SK-N-SH (cell line): ENCODE measurements around the gene PCDHGA5. TPM values are rescaled to one million over a fixed set of nuclear protein-coding genes. Genes with fewer than 3 reads are reported as not detected.

Source experiments
- CTCF ChIA-PET: fragments of 300-600, 350-600 bp; formaldehyde crosslinking; extraction: SDS; loops from one replicate; lab custom pipeline; 2021; lab: Yijun Ruan, JAX
- POLR2A ChIA-PET: fragments of 350-600 bp; sonication (Branson Sonifier 250); formaldehyde crosslinking; extraction: SDS; loops from one replicate; lab custom pipeline; 2020; ENCODE audit warnings: antibody characterized with exemption, inconsistent platforms; lab: Yijun Ruan, JAX
- DNase-seq: peaks from one replicate; pipeline ENCODE4 v3.0.0; 2012
- H2AFZ ChIP-seq: fragments of 200-600 bp; sonication (generic); 2 replicates; pipeline ENCODE4 v1.8.1; 2016; ENCODE audit warnings: antibody characterized with exemption, mild to moderate bottlenecking, low read depth
- H3F3A ChIP-seq: fragments of 200-600 bp; sonication (generic); replicated peaks from 2 replicates; pipeline ENCODE3; 2016; ENCODE audit warnings: antibody characterized with exemption, mild to moderate bottlenecking; ENCODE audit not compliant: insufficient read depth
- H3K27ac ChIP-seq, 2 experiments: fragments of 200-500 bp in 1 of 2; fragments of 200-600 bp in 1 of 2; sonication (Bioruptor generic) in 1 of 2; sonication (generic), shearing (Covaris generic) in 1 of 2; 2 replicates each; pipeline versions ENCODE4 v1.5.1 to v1.6.1; 2014 to 2016; ENCODE audit warnings: low read depth in 2 of 2, inconsistent platforms in 1 of 2, low read length in 1 of 2, mild to moderate bottlenecking in 1 of 2, mixed read lengths in 1 of 2
- H3K27me3 ChIP-seq: fragments of 200-600 bp; sonication (generic), shearing (Covaris generic); 2 replicates; pipeline ENCODE4 v1.6.1; 2016; ENCODE audit warnings: mixed run types; ENCODE audit not compliant: insufficient read depth
- H3K36me3 ChIP-seq, 2 experiments: fragments of 200-500 bp in 1 of 2; fragments of 200-600 bp in 1 of 2; sonication (Bioruptor generic) in 1 of 2; sonication (generic) in 1 of 2; replicated peaks in 1 of 2; 2 replicates each; pipeline versions ENCODE3 to v1.5.1; 2014 to 2016; ENCODE audit warnings: low read length in 1 of 2, mild to moderate bottlenecking in 1 of 2; ENCODE audit not compliant: insufficient read depth in 2 of 2, control insufficient read depth in 1 of 2
- H3K4me1 ChIP-seq, 2 experiments: fragments of 200-500 bp in 1 of 2; fragments of 200-600 bp in 1 of 2; sonication (Bioruptor generic) in 1 of 2; sonication (generic), shearing (Covaris generic) in 1 of 2; 2 replicates each; pipeline versions ENCODE4 v1.5.1 to v1.6.1; 2014 to 2016; ENCODE audit warnings: low read depth in 1 of 2, low read length in 1 of 2, mixed run types in 1 of 2; ENCODE audit not compliant: insufficient read depth in 2 of 2, control insufficient read depth in 1 of 2
- H3K4me2 ChIP-seq: fragments of 200-600 bp; sonication (generic), shearing (Covaris generic); 2 replicates; pipeline ENCODE4 v1.6.1; 2017; ENCODE audit warnings: mixed run types
- H3K4me3 ChIP-seq, 2 experiments: fragments of 200-500 bp in 1 of 2; fragments of 200-600 bp in 1 of 2; sonication (Bioruptor generic) in 1 of 2; sonication (generic), shearing (Covaris generic) in 1 of 2; 2 replicates each; pipeline versions ENCODE4 v1.5.1 to v1.8.1; 2014 to 2016; ENCODE audit warnings: low read depth in 2 of 2, inconsistent platforms in 1 of 2, low read length in 1 of 2, mild to moderate bottlenecking in 1 of 2, mixed read lengths in 1 of 2, moderate library complexity in 1 of 2
- H3K79me2 ChIP-seq: fragments of 200-600 bp; sonication (generic); 2 replicates; pipeline ENCODE4 v1.8.1; 2017; ENCODE audit warnings: mild to moderate bottlenecking; ENCODE audit not compliant: insufficient read depth
- H3K9ac ChIP-seq: fragments of 200-600 bp; sonication (generic); 2 replicates; pipeline ENCODE4 v1.6.1; 2017; ENCODE audit warnings: mixed run types
- H3K9me2 ChIP-seq: fragments of 200-600 bp; sonication (generic); 2 replicates; pipeline ENCODE4 v1.6.1; 2017; ENCODE audit warnings: mixed run types
- H3K9me3 ChIP-seq: fragments of 200-600 bp; sonication (generic); 2 replicates; pipeline ENCODE4 v1.6.1; 2017; ENCODE audit warnings: mixed run types, mild to moderate bottlenecking, moderate library complexity
- H4K20me1 ChIP-seq: fragments of 200-600 bp; sonication (generic); 2 replicates; pipeline ENCODE4 v1.6.1; 2017; ENCODE audit warnings: mild to moderate bottlenecking, mixed run types; ENCODE audit not compliant: insufficient read depth
- EP300 ChIP-seq, 2 experiments: IDR thresholded peaks; 2 replicates each; pipeline versions ENCODE4 v1.4.0 to v1.6.1; 2012; ENCODE audit warnings: borderline replicate concordance in 1 of 2, low read depth in 1 of 2, low read length in 1 of 2
- FOSL2 ChIP-seq: IDR thresholded peaks from 2 replicates; pipeline ENCODE4 v1.4.0; 2012; ENCODE audit warnings: low read depth, mild to moderate bottlenecking, moderate library complexity, borderline replicate concordance
- FOXM1 ChIP-seq: IDR thresholded peaks from 2 replicates; pipeline ENCODE4 v1.4.0; 2012; ENCODE audit warnings: low read depth, mild to moderate bottlenecking
- GATA2 ChIP-seq: sonication (generic); formaldehyde crosslinking; IDR thresholded peaks from 2 replicates; pipeline ENCODE4 v1.5.0; 2020; ENCODE audit warnings: mild to moderate bottlenecking, missing genetic modification reagents
- NRF1 ChIP-seq: IDR thresholded peaks from 2 replicates; pipeline ENCODE4 v1.6.1; 2012; ENCODE audit warnings: low read depth, mild to moderate bottlenecking, low read length
- POLR2AphosphoS5 ChIP-seq: IDR thresholded peaks from 2 replicates; pipeline ENCODE4 v1.6.1; 2012; ENCODE audit warnings: low read depth, low read length
- RAD21 ChIP-seq: IDR thresholded peaks from 2 replicates; pipeline ENCODE4 v1.6.1; 2012; ENCODE audit warnings: mild to moderate bottlenecking, low read length
- RFX5 ChIP-seq: IDR thresholded peaks from 2 replicates; pipeline ENCODE4 v1.6.1; 2012; ENCODE audit warnings: mild to moderate bottlenecking, improper control_type of control experiment, low read length
- RXRA ChIP-seq: IDR thresholded peaks from 2 replicates; pipeline ENCODE4 v1.4.0; 2012; ENCODE audit warnings: low read depth, mild to moderate bottlenecking, borderline replicate concordance
- SIN3A ChIP-seq: IDR thresholded peaks from 2 replicates; pipeline ENCODE4 v1.6.1; 2012; ENCODE audit warnings: low read depth, mild to moderate bottlenecking, low read length, moderate library complexity, borderline replicate concordance
- SMC3 ChIP-seq: IDR thresholded peaks from 2 replicates; pipeline ENCODE4 v1.6.1; 2012; ENCODE audit warnings: low read depth, low read length, improper control_type of control experiment
- TAF1 ChIP-seq: IDR thresholded peaks from 2 replicates; pipeline ENCODE4 v1.6.1; 2012; ENCODE audit warnings: low read depth, mild to moderate bottlenecking, low read length, moderate library complexity, borderline replicate concordance
- YY1 ChIP-seq: IDR thresholded peaks from 2 replicates; pipeline ENCODE4 v1.4.0; 2012; ENCODE audit warnings: low read depth, mild to moderate bottlenecking
- WGBS: methylation state at CpG from one replicate; pipeline ENCODE4 v1.1.6; 2017; ENCODE audit warnings: low lambda C conversion rate; 5-methylcytosine and 5-hydroxymethylcytosine counted together
- polyA plus RNA-seq, 3 experiments: library from polyadenylated mRNA; depleted of rRNA; stranded (reverse); fragments of >200 nt; gene quantifications; 2 replicates each; pipeline ENCODE4 v1.2.3, GENCODE V29; 2012
- TF ChIP-seq, protein P1 (sequence below): fragments of 200-600 bp; sonication (generic); IDR thresholded peaks from 2 replicates; pipeline ENCODE4 v1.6.1; 2017; ENCODE audit warnings: antibody characterized with exemption, mild to moderate bottlenecking, moderate library complexity
- TF ChIP-seq, protein P2 (sequence below): IDR thresholded peaks from 2 replicates; pipeline ENCODE4 v1.4.0; 2012; ENCODE audit warnings: low read depth
- TF ChIP-seq, protein P3 (sequence below): fragments of 150-350 bp; IDR thresholded peaks from 2 replicates; pipeline ENCODE4 v1.6.1; 2017; ENCODE audit warnings: antibody characterized with exemption, low read length, low read depth, borderline replicate concordance

Gene PCDHGA5
- polyA plus RNA-seq, 1 of the 3 experiments (the other 2 are of a cell fraction) = 0.71 TPM

DNA sequence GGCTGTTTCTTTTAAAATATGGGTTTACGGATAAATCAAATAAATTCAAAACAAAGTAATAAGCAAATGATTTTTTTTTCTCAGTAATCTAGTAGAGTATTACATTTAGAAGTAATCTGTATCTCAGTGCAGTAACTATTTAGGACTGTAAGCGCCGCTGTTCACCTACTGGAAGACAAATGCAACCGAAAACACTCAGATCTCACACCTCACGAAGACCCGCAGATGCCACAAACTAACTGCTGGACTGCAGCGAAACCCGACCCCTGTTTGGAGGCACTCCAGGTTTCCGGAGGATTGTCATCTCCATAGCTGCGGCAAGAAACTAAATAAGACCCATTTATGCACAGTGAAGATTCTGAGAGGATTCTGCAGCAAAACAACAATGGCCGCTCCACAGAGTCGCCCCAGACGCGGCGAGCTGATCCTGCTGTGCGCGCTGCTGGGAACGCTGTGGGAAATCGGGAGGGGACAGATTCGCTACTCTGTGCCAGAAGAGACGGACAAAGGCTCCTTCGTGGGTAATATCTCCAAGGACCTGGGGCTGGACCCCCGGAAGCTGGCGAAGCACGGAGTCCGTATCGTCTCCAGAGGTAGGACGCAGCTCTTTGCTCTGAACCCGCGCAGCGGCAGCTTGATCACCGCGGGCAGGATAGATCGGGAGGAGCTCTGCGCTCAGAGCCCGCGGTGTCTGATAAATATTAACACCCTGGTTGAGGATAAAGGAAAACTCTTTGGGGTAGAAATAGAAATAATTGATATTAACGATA lies 28.7 kb downstream of the PCDHGA5 start, which contains the start of gene PCDHGA8:
PCDHGA8 (plus strand) TSS at position 205 of the 770 bp plus-strand sequence; CDS start at position 386, 181 bp downstream.
- peaks cover 7% of the 10 kb centered on the region; the same call in 1 of the 2 replicates for H3K9me3 ChIP-seq
- CTCF ChIA-PET = interaction anchor here (1.8 kb wide), 1 partner anchor 24 kb away, joined by 4 read pairs; the partner anchor contains the start of gene PCDHGB7
- H3K27ac ChIP-seq = no peak within 1 kb of the TSS
- H4K20me1 ChIP-seq = no peaks in the 10 kb centered on the region
- POLR2A ChIA-PET = no interaction called here
- H3K4me1 ChIP-seq = no peaks in the 10 kb centered on the region
- DNase-seq = no peak
- no peaks in the 10 kb centered on the region for H3K9me2 ChIP-seq
- WGBS = 89% methylated on average over 38 of the region's 38 CpGs
- H3K4me3 ChIP-seq = no peak within 1 kb of the TSS; a peak in 1 of 4 replicates
- no peaks in the 10 kb centered on the region for H3F3A ChIP-seq
- no peak within 1 kb of the TSS for H2AFZ ChIP-seq
- H3K9ac ChIP-seq = no peak within 1 kb of the TSS
- TF ChIP-seq, protein P1, sequence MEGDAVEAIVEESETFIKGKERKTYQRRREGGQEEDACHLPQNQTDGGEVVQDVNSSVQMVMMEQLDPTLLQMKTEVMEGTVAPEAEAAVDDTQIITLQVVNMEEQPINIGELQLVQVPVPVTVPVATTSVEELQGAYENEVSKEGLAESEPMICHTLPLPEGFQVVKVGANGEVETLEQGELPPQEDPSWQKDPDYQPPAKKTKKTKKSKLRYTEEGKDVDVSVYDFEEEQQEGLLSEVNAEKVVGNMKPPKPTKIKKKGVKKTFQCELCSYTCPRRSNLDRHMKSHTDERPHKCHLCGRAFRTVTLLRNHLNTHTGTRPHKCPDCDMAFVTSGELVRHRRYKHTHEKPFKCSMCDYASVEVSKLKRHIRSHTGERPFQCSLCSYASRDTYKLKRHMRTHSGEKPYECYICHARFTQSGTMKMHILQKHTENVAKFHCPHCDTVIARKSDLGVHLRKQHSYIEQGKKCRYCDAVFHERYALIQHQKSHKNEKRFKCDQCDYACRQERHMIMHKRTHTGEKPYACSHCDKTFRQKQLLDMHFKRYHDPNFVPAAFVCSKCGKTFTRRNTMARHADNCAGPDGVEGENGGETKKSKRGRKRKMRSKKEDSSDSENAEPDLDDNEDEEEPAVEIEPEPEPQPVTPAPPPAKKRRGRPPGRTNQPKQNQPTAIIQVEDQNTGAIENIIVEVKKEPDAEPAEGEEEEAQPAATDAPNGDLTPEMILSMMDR = peak; percentile 13; the same call in 1 of the 2 replicates
- TF ChIP-seq, protein P2, sequence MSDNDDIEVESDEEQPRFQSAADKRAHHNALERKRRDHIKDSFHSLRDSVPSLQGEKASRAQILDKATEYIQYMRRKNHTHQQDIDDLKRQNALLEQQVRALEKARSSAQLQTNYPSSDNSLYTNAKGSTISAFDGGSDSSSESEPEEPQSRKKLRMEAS = no peak
- peaks cover 0 to 15% of the 10 kb centered on the region in 2 experiments for H3K36me3 ChIP-seq
- no peak within 1 kb of the TSS for H3K4me2 ChIP-seq
- H3K79me2 ChIP-seq = no peaks in the 10 kb centered on the region; the same call in 1 of the 2 replicates
- no peaks in the 10 kb centered on the region for H3K27me3 ChIP-seq

DNA sequence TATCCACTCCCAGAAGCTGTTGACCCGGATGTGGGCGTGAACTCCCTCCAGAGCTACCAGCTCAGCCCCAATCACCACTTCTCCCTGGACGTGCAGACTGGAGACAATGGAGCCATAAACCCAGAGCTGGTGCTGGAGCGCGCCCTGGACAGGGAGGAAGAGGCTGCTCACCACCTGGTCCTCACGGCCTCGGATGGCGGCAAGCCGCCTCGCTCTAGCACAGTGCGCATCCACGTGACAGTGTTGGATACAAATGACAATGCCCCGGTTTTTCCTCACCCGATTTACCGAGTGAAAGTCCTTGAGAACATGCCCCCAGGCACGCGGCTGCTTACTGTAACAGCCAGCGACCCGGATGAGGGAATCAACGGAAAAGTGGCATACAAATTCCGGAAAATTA lies 29.3 kb downstream of the PCDHGA5 start:
- ChIA-PET POLR2A (no interaction called here), CTCF (no interaction called here)
- Histone ChIP-seq H3K4me3 (no peak overlapping the region; a peak in 1 of 4 replicates), H4K20me1 (no peaks in the 10 kb centered on the region), H3K27me3 (no peaks in the 10 kb centered on the region), H3K9ac (no peak overlapping the region), H3K4me2 (no peak overlapping the region), H3K27ac (no peak overlapping the region), H3K9me2 (no peaks in the 10 kb centered on the region), H3F3A (no peaks in the 10 kb centered on the region), H3K79me2 (no peaks in the 10 kb centered on the region; the same call in 1 of the 2 replicates), H3K4me1 (no peaks in the 10 kb centered on the region), H2AFZ (no peak overlapping the region), H3K36me3 (peaks cover 0 to 15% of the 10 kb centered on the region in 2 experiments), H3K9me3 (peaks cover 7% of the 10 kb centered on the region; the same call in 1 of the 2 replicates)
- no peak for TF ChIP-seq SMC3
- TF ChIP-seq SIN3A = no peak
- no peak for TF ChIP-seq RXRA
- TF ChIP-seq RAD21 = no peak
- no peak for TF ChIP-seq POLR2AphosphoS5
- TF ChIP-seq EP300 (IDR thresholded peaks at IDR 0.05; ENCODE audit: borderline replicate concordance in 1 of 2, low read depth in 1 of 2, low read length in 1 of 2) = no peak
- TF ChIP-seq, protein P3, sequence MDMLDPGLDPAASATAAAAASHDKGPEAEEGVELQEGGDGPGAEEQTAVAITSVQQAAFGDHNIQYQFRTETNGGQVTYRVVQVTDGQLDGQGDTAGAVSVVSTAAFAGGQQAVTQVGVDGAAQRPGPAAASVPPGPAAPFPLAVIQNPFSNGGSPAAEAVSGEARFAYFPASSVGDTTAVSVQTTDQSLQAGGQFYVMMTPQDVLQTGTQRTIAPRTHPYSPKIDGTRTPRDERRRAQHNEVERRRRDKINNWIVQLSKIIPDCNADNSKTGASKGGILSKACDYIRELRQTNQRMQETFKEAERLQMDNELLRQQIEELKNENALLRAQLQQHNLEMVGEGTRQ = no peak
- no peak for TF ChIP-seq GATA2 (CRISPR knock-in tag)
- TF ChIP-seq FOSL2 = no peak
- no peak for TF ChIP-seq FOXM1
- TF ChIP-seq, protein P1 = no peak
- TF ChIP-seq NRF1 = no peak
- no peak for TF ChIP-seq TAF1
- TF ChIP-seq YY1 = no peak
- TF ChIP-seq RFX5 = no peak
- DNase-seq = no peak
- WGBS = 64% methylated on average over 21 of the region's 21 CpGs
